DMS79 (cell line): Measurements from ENCODE around the gene HIVEP3.

Source experiments
- DNase-seq: peaks from one replicate; lab custom pipeline; 2025; lab: John Stamatoyannopoulos, UW

Gene HIVEP3

GRCh38 chr1:41495210-41495948 is 423.3 kb downstream of the HIVEP3 start:
- no peak for DNase-seq

DNA sequence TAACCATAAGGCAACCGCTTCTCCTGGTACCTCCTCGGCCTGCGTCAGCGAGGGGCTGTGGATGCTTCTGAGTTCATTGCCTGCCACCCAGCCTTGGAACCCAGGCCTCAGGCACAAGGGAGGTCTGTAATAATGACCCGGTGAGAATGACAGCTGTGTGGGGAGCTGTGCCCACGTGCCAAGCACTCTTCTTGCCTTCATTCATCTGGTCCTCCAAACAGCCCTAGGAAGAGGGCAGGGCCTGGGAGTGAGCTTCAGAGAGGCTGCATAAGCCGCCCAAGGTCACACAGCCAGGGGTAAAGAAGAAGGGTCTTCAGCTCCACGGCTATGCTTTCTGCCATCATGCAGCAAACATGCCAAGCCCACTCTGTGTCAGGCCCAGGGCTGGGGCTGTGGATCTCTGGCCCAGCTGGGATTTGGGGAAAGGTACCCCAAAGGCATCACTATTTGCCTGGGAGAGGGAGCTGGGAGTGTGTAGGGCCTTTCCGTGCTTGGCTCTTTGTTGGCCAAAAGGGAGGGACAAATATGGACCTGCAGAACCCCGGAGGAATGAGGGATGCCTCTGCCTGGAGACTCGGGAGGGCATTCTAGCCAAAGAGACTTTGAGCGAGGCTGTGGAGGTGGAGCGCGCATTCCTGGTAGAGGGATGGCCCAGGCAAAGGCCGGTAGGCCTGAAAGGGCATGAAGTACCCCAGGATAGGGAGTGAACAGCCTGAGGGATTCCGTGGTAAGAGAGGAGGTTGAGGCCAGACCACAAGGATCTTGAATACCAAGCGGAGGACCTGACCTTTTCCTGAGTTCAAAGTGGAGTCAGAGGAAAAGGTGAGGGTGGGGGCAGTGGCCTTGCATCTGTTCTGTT is 424.1 kb downstream of the HIVEP3 start:
- DNase-seq = no peak

GRCh38 chr1:41493626-41494350 is 424.9 kb downstream of the HIVEP3 start:
- DNase-seq = no peak

GRCh38 chr1:41493117-41493536 is 425.6 kb downstream of the HIVEP3 start:
- no peak for DNase-seq

- DNase-seq = no peak
These were observed 426.3 kb downstream of the HIVEP3 start for GRCh38 chr1:41492341-41492848.

GRCh38 chr1:41490911-41491310 is 427.8 kb downstream of the HIVEP3 start:
- no peak for DNase-seq

GRCh38 chr1:41489561-41489960 is 429.2 kb downstream of the HIVEP3 start:
- DNase-seq = no peak

GRCh38 chr1:41488040-41488951 is 430.4 kb downstream of the HIVEP3 start:
- no peak for DNase-seq

DNA sequence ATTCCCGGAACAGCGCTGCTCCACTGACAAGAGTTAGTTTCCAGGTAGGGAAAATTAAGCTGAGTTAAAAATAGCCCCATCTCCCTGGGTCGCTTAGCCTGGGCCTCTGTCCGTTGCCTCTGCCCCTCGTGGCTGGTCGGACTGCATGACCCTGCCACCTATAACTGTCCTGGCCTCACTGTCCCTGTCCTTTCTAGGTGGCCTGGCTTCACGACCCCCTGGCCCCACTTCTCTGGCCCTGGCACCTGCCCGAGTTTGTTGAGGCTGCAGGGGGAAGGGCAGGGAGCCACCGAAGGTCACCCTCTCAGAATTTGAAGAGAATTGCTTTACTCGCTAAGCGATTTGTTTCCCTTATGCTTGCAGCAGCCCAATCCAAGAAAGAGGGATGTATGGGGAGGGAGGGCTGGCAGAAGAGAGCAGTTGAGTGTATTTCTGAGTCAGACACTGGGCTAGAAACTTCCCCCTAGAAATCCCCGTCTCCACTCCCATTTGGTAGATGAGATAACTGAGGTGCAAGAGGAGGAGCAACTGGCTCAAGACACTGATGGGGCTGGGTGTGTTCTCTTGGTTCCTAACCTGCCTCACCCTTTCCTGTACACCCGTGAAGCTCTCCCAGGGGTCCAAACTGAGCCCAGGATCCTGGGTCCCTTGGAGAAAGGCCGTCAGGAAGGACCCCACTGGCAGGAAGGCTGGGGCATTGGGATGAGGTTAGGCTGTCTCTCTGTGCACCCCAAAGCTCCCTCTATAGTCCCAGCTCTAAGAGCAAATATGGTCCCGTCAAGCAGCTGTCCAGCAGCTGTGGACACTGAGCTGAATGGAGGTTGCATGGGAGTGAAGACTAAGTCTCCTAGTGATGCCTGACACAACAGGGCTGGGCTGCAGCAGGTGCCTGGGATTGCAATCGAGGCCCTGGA is 431.3 kb downstream of the HIVEP3 start:
- DNase-seq = no peak

GRCh38 chr1:41486371-41487125 is 432.2 kb downstream of the HIVEP3 start:
- no peak for DNase-seq

DNA sequence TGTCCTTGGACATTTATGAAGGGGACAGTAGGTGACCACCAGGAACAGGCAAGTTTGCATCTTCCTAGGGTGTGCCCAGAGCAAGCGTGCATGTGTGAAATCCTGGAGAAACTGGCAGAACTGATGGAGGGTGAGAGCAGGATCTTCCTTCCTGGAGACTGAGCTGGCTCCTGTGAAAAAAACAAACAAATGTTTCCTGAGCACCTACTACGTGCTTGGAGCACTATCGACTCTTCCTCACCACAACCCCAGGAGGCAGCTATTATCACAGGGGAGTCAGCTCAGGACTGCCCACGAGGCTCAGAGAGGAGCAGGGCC is 432.7 kb downstream of the HIVEP3 start:
- DNase-seq = no peak

GRCh38 chr1:41485605-41486004 is 433.1 kb downstream of the HIVEP3 start:
- no peak for DNase-seq

DNA sequence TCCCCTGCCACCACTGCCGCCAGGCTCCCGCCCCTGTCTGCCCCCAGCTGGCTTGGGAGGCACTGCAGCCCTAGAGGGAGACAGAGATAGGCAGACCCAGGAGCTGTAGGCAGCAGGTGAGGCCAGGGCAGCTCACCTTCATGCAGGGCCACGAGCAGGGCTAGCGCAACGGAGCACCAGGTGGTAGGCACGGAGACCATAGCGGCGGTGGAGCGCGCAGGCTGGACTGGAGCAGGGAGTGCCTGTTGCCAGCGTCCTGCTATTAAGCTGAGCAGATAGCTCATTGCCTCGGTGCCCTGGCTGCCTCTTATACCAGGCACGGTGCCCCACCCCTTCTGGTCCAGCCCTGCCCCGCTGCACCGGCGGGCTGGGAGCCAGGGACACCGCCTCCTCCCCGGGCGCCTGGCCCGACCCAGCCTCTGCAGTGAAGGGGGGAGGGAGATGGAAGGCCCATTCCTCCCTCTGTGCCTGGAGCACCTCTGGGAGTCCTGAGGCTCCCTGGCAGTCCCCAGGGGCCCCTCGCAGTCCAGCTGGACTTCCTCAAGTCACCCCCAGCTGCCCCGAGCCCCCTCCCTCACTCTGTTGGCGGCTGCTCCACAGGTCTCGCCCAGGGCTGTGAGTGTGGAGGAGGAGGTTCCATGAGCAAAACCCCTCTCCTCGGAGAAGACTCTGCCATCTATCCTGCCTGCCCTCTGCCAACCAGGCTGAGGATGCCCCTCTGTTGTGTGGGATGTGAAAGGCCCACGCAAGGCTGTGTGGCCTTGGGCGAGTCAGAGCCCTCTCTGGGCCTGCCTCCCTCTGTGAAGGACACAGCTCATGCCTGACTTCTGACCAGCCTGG is 434.1 kb downstream of the HIVEP3 start, which contains the start of gene EDN2:
Gene EDN2, minus strand, starts transcription at position 282 of the 840 bp plus-strand sequence. Its CDS starts 82 bp downstream, at position 200.
- peak; percentile 75 for DNase-seq

GRCh38 chr1:41483960-41484401 is 434.7 kb downstream of the HIVEP3 start:
- DNase-seq = peak; percentile 45

- DNase-seq = peak; percentile 76
These were observed 435.5 kb downstream of the HIVEP3 start for GRCh38 chr1:41483001-41483850.

GRCh38 chr1:41482001-41482765 is 436.5 kb downstream of the HIVEP3 start:
- peak; percentile 94 for DNase-seq
